Ascending aorta (tissue), 2 donors: ENCODE measurements around the gene ASXL1. TPM values are rescaled to one million over a fixed set of nuclear protein-coding genes. Genes with fewer than 3 reads are reported as not detected.

Experiments used
- DNase-seq, 2 donors: peaks; one replicate each; pipeline ENCODE4 v3.0.0-alpha.2; 2019; ENCODE audit warnings: low spot score in 2 of 2
- H3K27ac ChIP-seq, 2 donors: fragments of 200-600 bp; sonication (generic); one replicate each; pipeline ENCODE4 v1.5.1; 2016 to 2017; ENCODE audit warnings: mild to moderate bottlenecking in 1 of 2
- H3K27me3 ChIP-seq: fragments of 200-600 bp; sonication (generic); one replicate; pipeline ENCODE4 v1.5.1; 2017
- H3K36me3 ChIP-seq, 2 donors: fragments of 200-600 bp; sonication (generic); one replicate each; pipeline ENCODE4 v1.5.1; 2016
- H3K4me1 ChIP-seq, 2 donors: fragments of 200-600 bp; sonication (generic); one replicate each; pipeline ENCODE4 v1.5.1; 2016 to 2017; ENCODE audit warnings: mild to moderate bottlenecking in 1 of 2
- H3K4me3 ChIP-seq, 2 donors: fragments of 200-600 bp; sonication (generic); one replicate each; pipeline ENCODE4 v1.5.1; 2016 to 2017; ENCODE audit warnings: mild to moderate bottlenecking in 1 of 2
- H3K9me3 ChIP-seq, 2 donors: fragments of 200-600 bp; sonication (generic); one replicate each; pipeline ENCODE4 v1.5.1; 2016
- CTCF ChIP-seq, 3 experiments: fragments of 200-600 bp in 2 of 3; fragments of 450-650 bp in 1 of 3; sonication (generic) in 2 of 3; IDR thresholded peaks; one replicate each; pipeline ENCODE4 v1.5.1; 2016 to 2019; ENCODE audit warnings: antibody characterized with exemption in 3 of 3, mild to moderate bottlenecking in 1 of 3, moderate library complexity in 1 of 3
- intact Hi-C: fragments of 100-400 bp; cut with DNase I; formaldehyde crosslinking; loops from one replicate; pipeline ENCODE4 v1.15.1; 2023
- total RNA-seq: library from RNA; depleted of rRNA; stranded (reverse); fragments of >200 nt; gene quantifications from one replicate; pipeline ENCODE4 v1.1.0, GENCODE V29; 2016

ASXL1 gene
- total RNA-seq, 1 donor from 2014 or later, result 37.4 TPM

GRCh38 chr20:32441638-32442037, 83.5 kb downstream of the ASXL1 start:
- no peak overlapping the region for H3K4me3 ChIP-seq

GRCh38 chr20:32442630-32443373, 84.7 kb downstream of the ASXL1 start:
- H3K36me3 ChIP-seq, result peaks cover 7 to 28% of the 10 kb centered on the region in 2 donors
- no peak overlapping the region for H3K4me3 ChIP-seq
- no peak for DNase-seq
- peaks cover 0 to 4% of the 10 kb centered on the region in 2 donors for H3K4me1 ChIP-seq
- no peaks in the 10 kb centered on the region for H3K9me3 ChIP-seq
- intact Hi-C loops, result no loop called here
- H3K27me3 ChIP-seq, result no peaks in the 10 kb centered on the region
- no peak for TF ChIP-seq CTCF (IDR thresholded peaks at IDR 0.05)
- H3K27ac ChIP-seq, result no peak overlapping the region

More at GRCh38 chr20:32441638-32442037, 83.5 kb downstream of the ASXL1 start:
- no peak for DNase-seq
- TF ChIP-seq CTCF (IDR thresholded peaks at IDR 0.05), result no peak
- Histone ChIP-seq H3K9me3 (no peaks in the 10 kb centered on the region), H3K27me3 (no peaks in the 10 kb centered on the region), H3K27ac (no peak overlapping the region), H3K36me3 (peaks cover 19 to 40% of the 10 kb centered on the region in 2 donors), H3K4me1 (peaks cover 0 to 4% of the 10 kb centered on the region in 2 donors)
- intact Hi-C loops, result no loop called here

- intact Hi-C loops, result no loop called here
- no peak overlapping the region for H3K4me3 ChIP-seq
- peaks cover 4 to 22% of the 10 kb centered on the region in 2 donors for H3K36me3 ChIP-seq
- TF ChIP-seq CTCF (IDR thresholded peaks at IDR 0.05), result no peak
- no peaks in the 10 kb centered on the region for H3K27me3 ChIP-seq
- DNase-seq, result no peak
- no peak overlapping the region for H3K27ac ChIP-seq
- peaks cover 0 to 4% of the 10 kb centered on the region in 2 donors for H3K4me1 ChIP-seq
- no peaks in the 10 kb centered on the region for H3K9me3 ChIP-seq
These were observed 85.3 kb downstream of the ASXL1 start for GRCh38 chr20:32443386-32443974.

- TF ChIP-seq CTCF (IDR thresholded peaks at IDR 0.05), result no peak
- H3K27me3 ChIP-seq, result no peaks in the 10 kb centered on the region
- peaks cover 2 to 12% of the 10 kb centered on the region in 2 donors for H3K36me3 ChIP-seq
- peaks cover 0 to 4% of the 10 kb centered on the region in 2 donors for H3K4me1 ChIP-seq
- no peak overlapping the region for H3K4me3 ChIP-seq
- no peak overlapping the region for H3K27ac ChIP-seq
- no peaks in the 10 kb centered on the region for H3K9me3 ChIP-seq
- DNase-seq, result no peak
- intact Hi-C loops, result no loop called here
These were observed 86.5 kb downstream of the ASXL1 start for GRCh38 chr20:32444474-32445220.

- Histone ChIP-seq H3K27ac (no peak overlapping the region), H3K36me3 (peaks cover 2 to 12% of the 10 kb centered on the region in 2 donors), H3K4me3 (no peak overlapping the region), H3K27me3 (no peaks in the 10 kb centered on the region), H3K9me3 (no peaks in the 10 kb centered on the region), H3K4me1 (peaks cover 0 to 4% of the 10 kb centered on the region in 2 donors)
- intact Hi-C loops, result no loop called here
- no peak for DNase-seq
- no peak for TF ChIP-seq CTCF (IDR thresholded peaks at IDR 0.05)
These were observed 87.6 kb downstream of the ASXL1 start for GRCh38 chr20:32445539-32446273.
